ENCODE results near the gene GBE1. TPM values are rescaled to one million over a fixed set of nuclear protein-coding genes. Genes with fewer than 3 reads are reported as not detected.

The GBE1 gene
- polyA plus RNA-seq, 3 donors: 7.7 to 21.7 (median 19.1) TPM

GRCh38 chr3:81765400-81765799 lies 4.0 kb upstream of the GBE1 start:
- Mint-ChIP-seq H3K27me3 (ENCODE audit: low read depth in 3 of 3) (peaks cover 0 to 2% (median 2%) of the 10 kb centered on the region in 3 donors), H3K9me3 (peaks cover 0 to 10% (median 3%) of the 10 kb centered on the region in 7 donors), H3K4me1 (peaks cover 19% of the 10 kb centered on the region), H3K27ac (no peak overlapping the region), H3K4me3 (no peak overlapping the region), H3K36me3 (no peaks in the 10 kb centered on the region)
- TF ChIP-seq CTCF (IDR thresholded peaks at IDR 0.05): no peak
- no peaks in the 10 kb centered on the region for H4K20me1 ChIP-seq (ENCODE audit: insufficient read depth, low read length)
- no peak overlapping the region for H3K9ac ChIP-seq (ENCODE audit: insufficient read depth, low read length, poor library complexity, severe bottlenecking)
- no peaks in the 10 kb centered on the region for H3K79me2 ChIP-seq (ENCODE audit: insufficient read depth, low read length)
- WGBS (ENCODE audit: insufficient coverage): no CpG with 5 or more reads among the region's 2 CpGs
- H3K4me1 ChIP-seq (ENCODE audit: control insufficient read depth in 1 of 2, insufficient read depth in 2 of 2, low read length in 2 of 2): peaks cover 8 to 14% of the 10 kb centered on the region in 2 donors
- no peak overlapping the region for H3K27ac ChIP-seq (ENCODE audit: low read depth in 1 of 2, low read length in 2 of 2)
- intact Hi-C loops (cut with micrococcal nuclease): no loop called here
- no peaks in the 10 kb centered on the region for H3K27me3 ChIP-seq (ENCODE audit: control insufficient read depth in 2 of 2, insufficient read depth in 2 of 2, low read length in 2 of 2)
- H2AFZ ChIP-seq (ENCODE audit: insufficient read depth, low read depth, low read length, poor library complexity, severe bottlenecking): no peak overlapping the region
- H3K4me3 ChIP-seq (replicated peaks in 1 of 3; ENCODE audit: low read depth in 2 of 3, low read length in 3 of 3): no peak overlapping the region
- peaks cover 0 to 4% of the 10 kb centered on the region in 2 donors for H3K9me3 ChIP-seq (replicated peaks in 1 of 2; ENCODE audit: control insufficient read depth in 1 of 2, insufficient read depth in 1 of 2, low read length in 2 of 2)
- H3K4me2 ChIP-seq (replicated peaks; ENCODE audit: extremely low read depth, low read length, poor library complexity, severe bottlenecking): no peak overlapping the region
- no peak for DNase-seq
- no peaks in the 10 kb centered on the region for H3K36me3 ChIP-seq (replicated peaks in 1 of 2; ENCODE audit: control insufficient read depth in 1 of 2, insufficient read depth in 2 of 2, low read length in 2 of 2)

- peaks cover 12 to 21% of the 10 kb centered on the region in 2 donors for H3K4me1 ChIP-seq (ENCODE audit: control insufficient read depth in 1 of 2, insufficient read depth in 2 of 2, low read length in 2 of 2)
- H2AFZ ChIP-seq (ENCODE audit: insufficient read depth, low read depth, low read length, poor library complexity, severe bottlenecking): no peak overlapping the region
- Mint-ChIP-seq H3K9me3 (peaks cover 0 to 10% (median 3%) of the 10 kb centered on the region in 7 donors), H3K27me3 (ENCODE audit: low read depth in 3 of 3) (peaks cover 0 to 2% (median 2%) of the 10 kb centered on the region in 3 donors), H3K36me3 (peaks cover 0 to under 1% of the 10 kb centered on the region in 2 donors), H3K27ac (peak overlapping the region in 1 of 7 donors; percentile 61), H3K4me3 (no peak overlapping the region), H3K4me1 (peaks cover 26% of the 10 kb centered on the region)
- H3K36me3 ChIP-seq (replicated peaks in 1 of 2; ENCODE audit: control insufficient read depth in 1 of 2, insufficient read depth in 2 of 2, low read length in 2 of 2): no peaks in the 10 kb centered on the region
- H4K20me1 ChIP-seq (ENCODE audit: insufficient read depth, low read length): no peaks in the 10 kb centered on the region
- TF ChIP-seq CTCF (IDR thresholded peaks at IDR 0.05): no peak
- H3K4me3 ChIP-seq (replicated peaks in 1 of 3; ENCODE audit: low read depth in 2 of 3, low read length in 3 of 3): no peak overlapping the region
- no peaks in the 10 kb centered on the region for H3K27me3 ChIP-seq (ENCODE audit: control insufficient read depth in 2 of 2, insufficient read depth in 2 of 2, low read length in 2 of 2)
- no peak overlapping the region for H3K27ac ChIP-seq (ENCODE audit: low read depth in 1 of 2, low read length in 2 of 2)
- peaks cover 5% of the 10 kb centered on the region for H3K79me2 ChIP-seq (ENCODE audit: insufficient read depth, low read length)
- no peak overlapping the region for H3K9ac ChIP-seq (ENCODE audit: insufficient read depth, low read length, poor library complexity, severe bottlenecking)
- peak; percentile 22 to 38 (median 30) for DNase-seq
- peaks cover 0 to 4% of the 10 kb centered on the region in 2 donors for H3K9me3 ChIP-seq (replicated peaks in 1 of 2; ENCODE audit: control insufficient read depth in 1 of 2, insufficient read depth in 1 of 2, low read length in 2 of 2)
- intact Hi-C loops (cut with micrococcal nuclease): loop anchor here in 1 of 2 donors (5.0 kb wide), 1 partner anchor 368 kb away; no protein-coding TSS in a partner anchor
- no peak overlapping the region for H3K4me2 ChIP-seq (replicated peaks; ENCODE audit: extremely low read depth, low read length, poor library complexity, severe bottlenecking)
These were observed 3.2 kb upstream of the GBE1 start for GRCh38 chr3:81764665-81765064.

Data from CD14-positive monocyte (primary cell).